Naive thymus-derived CD4-positive, alpha-beta T cell (primary cell): ENCODE measurements around the gene KRT78. TPM values are rescaled to one million over a fixed set of nuclear protein-coding genes. Genes with fewer than 3 reads are reported as not detected.

ENCODE experiments used
- ATAC-seq: fragments of 150-1000 bp; cut with Tn5 transposase; 2 replicates; pipeline ENCODE4 v1.10.0; 2021; ENCODE audit warnings: mild to moderate bottlenecking, moderate library complexity
- CTCF ChIA-PET: fragments of 350-600 bp; sonication (Branson Sonifier 250); formaldehyde crosslinking; loops from one replicate; lab custom pipeline; 2021; ENCODE audit warnings: antibody characterized with exemption; lab: Charles Lee
- POLR2A ChIA-PET: fragments of 350-600 bp; sonication (Branson Sonifier 250); formaldehyde crosslinking; loops from one replicate; lab custom pipeline; 2021; ENCODE audit warnings: antibody characterized with exemption, inconsistent platforms; lab: Charles Lee
- DNase-seq, 9 donors: peaks; one replicate each; pipeline versions ENCODE4 v3.0.0 to v3.0.0-alpha.2; 2020 to 2022; ENCODE audit warnings: mixed read lengths in 1 of 9
- H3K27ac ChIP-seq: one replicate; pipeline ENCODE4 v1.7.0; 2013; ENCODE audit warnings: mild to moderate bottlenecking, low read depth, low read length, moderate library complexity
- H3K27me3 ChIP-seq, 2 donors: one replicate each; pipeline ENCODE4 v1.7.0; 2013; ENCODE audit warnings: low read length in 2 of 2, mild to moderate bottlenecking in 2 of 2, moderate library complexity in 2 of 2; ENCODE audit not compliant: control insufficient read depth in 2 of 2, insufficient read depth in 2 of 2
- H3K36me3 ChIP-seq, 3 experiments: 1 replicate in 2 of 3; 2 replicates in 1 of 3; pipeline ENCODE4 v1.7.0; 2013; ENCODE audit warnings: low read length in 3 of 3, mild to moderate bottlenecking in 3 of 3, moderate library complexity in 1 of 3; ENCODE audit not compliant: insufficient read depth in 3 of 3, control insufficient read depth in 2 of 3
- H3K4me1 ChIP-seq, 2 donors: one replicate each; pipeline ENCODE4 v1.7.0; 2013; ENCODE audit warnings: low read length in 2 of 2, mild to moderate bottlenecking in 2 of 2, moderate library complexity in 1 of 2; ENCODE audit not compliant: control insufficient read depth in 2 of 2, insufficient read depth in 2 of 2
- H3K4me3 ChIP-seq: 2 replicates; pipeline ENCODE4 v1.7.0; 2013; ENCODE audit warnings: mild to moderate bottlenecking, low read length
- H3K9me3 ChIP-seq, 3 experiments: 1 replicate in 2 of 3; 2 replicates in 1 of 3; pipeline ENCODE4 v1.7.0; 2013; ENCODE audit warnings: low read length in 3 of 3; ENCODE audit not compliant: control insufficient read depth in 2 of 3
- H3K27ac Mint-ChIP-seq, 9 donors: one replicate each; pipeline ENCODE4 v1.8.0; 2020 to 2022; ENCODE audit warnings: mixed read lengths in 9 of 9, mild to moderate bottlenecking in 8 of 9, moderate library complexity in 5 of 9, inconsistent platforms in 2 of 9
- H3K27me3 Mint-ChIP-seq, 5 donors: one replicate each; pipeline ENCODE4 v1.8.0; 2021 to 2022; ENCODE audit warnings: mixed read lengths in 5 of 5, mild to moderate bottlenecking in 1 of 5
- H3K36me3 Mint-ChIP-seq, 5 donors: one replicate each; pipeline ENCODE4 v1.8.0; 2020 to 2022; ENCODE audit warnings: mixed read lengths in 5 of 5, mild to moderate bottlenecking in 3 of 5, inconsistent platforms in 1 of 5
- H3K4me1 Mint-ChIP-seq, 7 donors: one replicate each; pipeline ENCODE4 v1.8.0; 2020 to 2022; ENCODE audit warnings: mixed read lengths in 7 of 7, mild to moderate bottlenecking in 3 of 7, inconsistent platforms in 1 of 7
- H3K4me3 Mint-ChIP-seq, 10 donors: one replicate each; pipeline ENCODE4 v1.8.0; 2020 to 2022; ENCODE audit warnings: mild to moderate bottlenecking in 10 of 10, mixed read lengths in 10 of 10, moderate library complexity in 6 of 10, inconsistent platforms in 2 of 10
- H3K9me3 Mint-ChIP-seq, 11 donors: one replicate each; pipeline ENCODE4 v1.8.0; 2020 to 2022; ENCODE audit warnings: mixed read lengths in 11 of 11, mild to moderate bottlenecking in 4 of 11, inconsistent platforms in 1 of 11, moderate library complexity in 1 of 11
- intact Hi-C, 2 donors: fragments of 100-400 bp; cut with micrococcal nuclease; formaldehyde crosslinking; loops; one replicate each; pipeline ENCODE4 v1.15.1; 2023
- polyA plus RNA-seq, 2 donors: library from polyadenylated mRNA; unstranded; fragments of 300-500 nt; fragmentation: Illumina TruSeq; gene quantifications; one replicate each; pipeline ENCODE4 v1.2.3, GENCODE V29; 2021
- total RNA-seq, 6 experiments: library from RNA in 5 of 6; stranded (reverse) in 5 of 6; gene quantifications; 1 replicate in 5 of 6; 2 replicates in 1 of 6; pipeline ENCODE4 v1.2.3 and lab custom pipeline; 2021 to 2026

KRT78 gene
- total and polyA plus RNA-seq, 7 experiments from 2014 or later: not detected

DNA sequence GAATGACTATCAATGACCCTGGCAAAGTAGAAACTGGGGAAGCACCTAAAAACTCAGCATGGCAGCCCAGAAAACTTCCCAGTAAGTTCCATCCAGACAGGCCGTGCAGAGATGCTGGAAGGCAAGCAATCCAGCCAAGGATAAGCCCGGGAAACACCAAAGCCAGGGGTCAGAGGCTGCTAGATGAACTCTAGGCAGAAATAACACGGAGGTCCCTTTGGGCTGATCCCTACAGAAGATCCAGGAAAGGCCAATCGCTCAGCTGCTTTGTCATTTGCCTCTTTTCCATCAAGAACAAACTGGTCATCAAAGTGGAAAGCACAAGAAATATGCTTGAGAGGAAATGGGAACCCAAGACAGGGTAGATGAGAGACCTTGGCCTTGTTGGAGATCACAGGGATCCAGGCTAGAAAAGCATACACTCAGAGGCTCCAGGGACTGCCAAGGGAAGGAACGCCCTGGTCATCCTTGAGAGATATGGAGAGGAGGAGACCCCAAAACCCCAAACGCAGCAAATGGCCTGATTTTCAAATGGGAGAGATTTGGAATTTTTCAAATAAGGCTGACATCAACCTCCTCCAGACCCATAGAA lies 21.2 kb downstream of the KRT78 start:
- Histone ChIP-seq H3K4me1 (no peaks in the 10 kb centered on the region), H3K27ac (no peak overlapping the region), H3K4me3 (no peak overlapping the region), H3K9me3 (no peaks in the 10 kb centered on the region), H3K36me3 (no peaks in the 10 kb centered on the region), H3K27me3 (no peaks in the 10 kb centered on the region)
- CTCF ChIA-PET: interaction anchor here (0.8 kb wide), 1 partner anchor 11 kb away, joined by 3 read pairs; no protein-coding TSS in a partner anchor
- Mint-ChIP-seq H3K27me3 (no peaks in the 10 kb centered on the region), H3K4me3 (no peak overlapping the region), H3K27ac (no peak overlapping the region), H3K36me3 (no peaks in the 10 kb centered on the region), H3K4me1 (peaks cover 1 to 15% (median 12%) of the 10 kb centered on the region in 7 donors), H3K9me3 (peaks cover 0 to 4% (median 0%) of the 10 kb centered on the region in 11 donors)
- no peak for ATAC-seq
- no peak for DNase-seq
- POLR2A ChIA-PET: no interaction called here
- intact Hi-C loops: no loop called here

GRCh38 chr12:52826611-52827498 lies 21.9 kb downstream of the KRT78 start:
- Mint-ChIP-seq H3K9me3 (peaks cover 0 to 4% (median 0%) of the 10 kb centered on the region in 11 donors), H3K4me3 (no peak overlapping the region), H3K4me1 (peaks cover 4 to 19% (median 12%) of the 10 kb centered on the region in 7 donors), H3K27ac (peak overlapping the region in 1 of 9 donors; percentile 14), H3K27me3 (no peaks in the 10 kb centered on the region), H3K36me3 (no peaks in the 10 kb centered on the region)
- intact Hi-C loops: no loop called here
- H3K27me3 ChIP-seq: no peaks in the 10 kb centered on the region
- no peaks in the 10 kb centered on the region for H3K4me1 ChIP-seq
- no peak overlapping the region for H3K27ac ChIP-seq
- no peaks in the 10 kb centered on the region for H3K36me3 ChIP-seq
- no peak overlapping the region for H3K4me3 ChIP-seq
- no peaks in the 10 kb centered on the region for H3K9me3 ChIP-seq
- ChIA-PET CTCF (interaction anchor here (1.2 kb wide), 1 partner anchor 241 kb away, joined by 3 read pairs; no protein-coding TSS in a partner anchor), POLR2A (interaction anchor here (0.6 kb wide), 1 partner anchor 9 kb away, joined by 3 read pairs; no protein-coding TSS in a partner anchor)
- no peak for DNase-seq
- ATAC-seq: no peak

GRCh38 chr12:52825961-52826360 lies 22.8 kb downstream of the KRT78 start:
- Histone ChIP-seq H3K4me1 (no peaks in the 10 kb centered on the region), H3K27ac (no peak overlapping the region), H3K9me3 (no peaks in the 10 kb centered on the region), H3K27me3 (no peaks in the 10 kb centered on the region), H3K4me3 (no peak overlapping the region), H3K36me3 (no peaks in the 10 kb centered on the region)
- Mint-ChIP-seq H3K4me1 (peaks cover 4 to 27% (median 12%) of the 10 kb centered on the region in 7 donors), H3K4me3 (no peak overlapping the region), H3K27me3 (peaks cover 0 to 3% (median 0%) of the 10 kb centered on the region in 5 donors), H3K9me3 (peaks cover 0 to 4% (median 0%) of the 10 kb centered on the region in 11 donors), H3K27ac (peak overlapping the region in 2 of 9 donors; percentile 9 to 57), H3K36me3 (no peaks in the 10 kb centered on the region)
- intact Hi-C loops: no loop called here
- ChIA-PET CTCF (interaction anchor here (0.5 to 1.2 kb wide), 2 partner anchors 240 to 258 kb away, joined by 3 read pairs; no protein-coding TSS in a partner anchor), POLR2A (interaction anchor here (0.6 kb wide), 1 partner anchor 8 kb away, joined by 3 read pairs; no protein-coding TSS in a partner anchor)
- ATAC-seq (no peak), DNase-seq (no peak)

DNA sequence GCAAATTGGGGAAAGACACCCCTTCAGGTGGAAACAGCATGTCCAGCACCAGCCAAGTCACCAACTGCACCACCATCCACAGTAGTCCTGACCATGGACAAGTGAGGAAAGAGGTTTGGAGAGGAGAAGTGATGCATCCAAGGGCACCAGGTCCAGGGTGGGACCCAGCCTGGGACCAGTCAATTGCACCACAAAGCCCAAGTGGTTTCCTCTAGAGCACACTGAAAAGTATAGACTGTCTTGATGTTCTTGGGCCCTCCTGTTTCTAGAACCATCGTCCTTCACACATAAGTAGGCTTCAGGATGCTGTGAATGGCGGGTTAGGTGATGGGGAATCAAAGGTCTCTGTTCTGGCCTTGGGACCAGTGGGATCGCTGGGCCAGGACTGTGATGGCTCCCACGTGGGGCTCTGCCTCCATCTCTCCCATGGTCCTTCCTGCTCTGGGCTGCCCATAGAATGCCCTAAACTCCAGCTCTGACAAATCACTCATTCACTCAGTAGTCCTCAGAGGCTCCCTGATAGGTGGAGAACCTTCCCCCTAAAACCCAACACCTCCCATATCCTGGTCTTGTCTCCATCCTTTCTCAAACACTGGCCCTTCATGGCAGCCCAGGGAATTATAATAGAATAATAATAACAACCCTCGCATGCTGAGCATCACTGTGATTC lies 23.9 kb downstream of the KRT78 start:
- Mint-ChIP-seq H3K4me3 (no peak overlapping the region), H3K36me3 (no peaks in the 10 kb centered on the region), H3K4me1 (peaks cover 3 to 27% (median 12%) of the 10 kb centered on the region in 7 donors), H3K27me3 (peaks cover 0 to 5% (median 0%) of the 10 kb centered on the region in 5 donors), H3K27ac (peak overlapping the region in 1 of 9 donors; percentile 9), H3K9me3 (peaks cover 0 to 2% (median 0%) of the 10 kb centered on the region in 11 donors)
- DNase-seq (no peak), ATAC-seq (no peak)
- H3K4me1 ChIP-seq: no peaks in the 10 kb centered on the region
- no peaks in the 10 kb centered on the region for H3K9me3 ChIP-seq
- CTCF ChIA-PET: no interaction called here
- H3K4me3 ChIP-seq: no peak overlapping the region
- no peaks in the 10 kb centered on the region for H3K27me3 ChIP-seq
- H3K27ac ChIP-seq: no peak overlapping the region
- POLR2A ChIA-PET: no interaction called here
- intact Hi-C loops: no loop called here
- no peaks in the 10 kb centered on the region for H3K36me3 ChIP-seq

- Histone ChIP-seq H3K4me3 (no peak overlapping the region), H3K9me3 (no peaks in the 10 kb centered on the region), H3K4me1 (no peaks in the 10 kb centered on the region), H3K27me3 (no peaks in the 10 kb centered on the region), H3K27ac (no peak overlapping the region), H3K36me3 (no peaks in the 10 kb centered on the region)
- H3K36me3 Mint-ChIP-seq: no peaks in the 10 kb centered on the region
- intact Hi-C loops: no loop called here
- H3K9me3 Mint-ChIP-seq: peaks cover 0 to 2% (median 0%) of the 10 kb centered on the region in 11 donors
- H3K27me3 Mint-ChIP-seq: peaks cover 0 to 5% (median 0%) of the 10 kb centered on the region in 5 donors
- H3K4me1 Mint-ChIP-seq: peaks cover 3 to 27% (median 7%) of the 10 kb centered on the region in 7 donors
- peak overlapping the region in 1 of 9 donors; percentile 31 for H3K27ac Mint-ChIP-seq
- no peak for ATAC-seq
- H3K4me3 Mint-ChIP-seq: no peak overlapping the region
- POLR2A ChIA-PET: no interaction called here
- DNase-seq: no peak
- CTCF ChIA-PET: no interaction called here
These were observed 24.9 kb downstream of the KRT78 start for GRCh38 chr12:52823761-52824450.
